H9 (cell line): Measurements from ENCODE around the gene BPIFB3. TPM values are rescaled to one million over a fixed set of nuclear protein-coding genes. Genes with fewer than 3 reads are reported as not detected.

Source experiments
- DNase-seq: peaks from one replicate; pipeline ENCODE4 v3.0.0-alpha.2; 2017
- H2AFZ ChIP-seq: one replicate; pipeline ENCODE4 v1.6.1; 2013; ENCODE audit warnings: mild to moderate bottlenecking, low read length, control low read depth, moderate library complexity
- H2AK5ac ChIP-seq: 2 replicates; pipeline ENCODE4 v1.6.1; 2013; ENCODE audit warnings: low read length, control low read depth, mixed read lengths; ENCODE audit not compliant: insufficient read length
- H2BK120ac ChIP-seq: one replicate; pipeline ENCODE4 v1.6.1; 2013; ENCODE audit warnings: low read depth, mild to moderate bottlenecking, low read length, control low read depth, inconsistent platforms; ENCODE audit not compliant: poor library complexity, severe bottlenecking
- H2BK12ac ChIP-seq: 2 replicates; pipeline ENCODE4 v1.6.1; 2013; ENCODE audit warnings: low read length, control low read depth, mixed read lengths, low read depth; ENCODE audit not compliant: insufficient read length
- H2BK15ac ChIP-seq: 2 replicates; pipeline ENCODE4 v1.6.1; 2013; ENCODE audit warnings: low read depth, low read length, control low read depth
- H2BK20ac ChIP-seq: one replicate; pipeline ENCODE4 v1.6.1; 2013; ENCODE audit warnings: low read depth, mild to moderate bottlenecking, low read length, control low read depth, inconsistent platforms; ENCODE audit not compliant: poor library complexity, severe bottlenecking
- H2BK5ac ChIP-seq: 2 replicates; pipeline ENCODE4 v1.6.1; 2013; ENCODE audit warnings: low read length, control low read depth, mixed read lengths; ENCODE audit not compliant: insufficient read length
- H3K14ac ChIP-seq: 2 replicates; pipeline ENCODE4 v1.6.1; 2013; ENCODE audit warnings: low read length, control low read depth; ENCODE audit not compliant: insufficient read depth
- H3K18ac ChIP-seq: 2 replicates; pipeline ENCODE4 v1.6.1; 2013; ENCODE audit warnings: low read depth, mild to moderate bottlenecking, mixed read lengths, low read length, control low read depth; ENCODE audit not compliant: insufficient read length
- H3K23ac ChIP-seq: 2 replicates; pipeline ENCODE4 v1.6.1; 2013; ENCODE audit warnings: low read length, control low read depth, mixed read lengths, low read depth; ENCODE audit not compliant: insufficient read length
- H3K23me2 ChIP-seq: 2 replicates; pipeline ENCODE4 v1.6.1; 2013; ENCODE audit warnings: low read depth, mild to moderate bottlenecking, mixed read lengths, low read length, control low read depth; ENCODE audit not compliant: insufficient read length, poor library complexity, severe bottlenecking
- H3K27ac ChIP-seq: 2 replicates; pipeline ENCODE4 v1.5.1; 2013; ENCODE audit warnings: low read length, control low read depth, mixed read lengths, low read depth; ENCODE audit not compliant: insufficient read length
- H3K27me3 ChIP-seq: 2 replicates; pipeline ENCODE4 v1.6.1; 2013; ENCODE audit warnings: low read length, control low read depth, inconsistent platforms; ENCODE audit not compliant: insufficient read depth
- H3K4ac ChIP-seq: 2 replicates; pipeline ENCODE4 v1.6.1; 2013; ENCODE audit warnings: low read depth, mild to moderate bottlenecking, control low read depth, inconsistent platforms, low read length, moderate library complexity
- H3K4me1 ChIP-seq: 2 replicates; pipeline ENCODE4 v1.6.1; 2013; ENCODE audit warnings: low read length, control low read depth, inconsistent platforms; ENCODE audit not compliant: insufficient read depth
- H3K4me2 ChIP-seq: 2 replicates; pipeline ENCODE4 v1.6.1; 2013; ENCODE audit warnings: low read length, control low read depth, mixed read lengths; ENCODE audit not compliant: insufficient read length, insufficient read depth
- H3K56ac ChIP-seq: 2 replicates; pipeline ENCODE4 v1.6.1; 2013; ENCODE audit warnings: low read depth, mild to moderate bottlenecking, mixed read lengths, low read length, control low read depth; ENCODE audit not compliant: insufficient read length
- H3K79me1 ChIP-seq: 2 replicates; pipeline ENCODE4 v1.6.1; 2013; ENCODE audit warnings: low read depth, mild to moderate bottlenecking, moderate library complexity, low read length, control low read depth, inconsistent platforms; ENCODE audit not compliant: insufficient read depth, poor library complexity, severe bottlenecking
- H3K79me2 ChIP-seq: 2 replicates; pipeline ENCODE4 v1.6.1; 2013; ENCODE audit warnings: low read length, control low read depth, inconsistent platforms; ENCODE audit not compliant: insufficient read depth
- H3K9ac ChIP-seq: 2 replicates; pipeline ENCODE4 v1.6.1; 2013; ENCODE audit warnings: low read length, control low read depth, mixed read lengths; ENCODE audit not compliant: insufficient read length; ENCODE audit errors: extremely low read depth
- H3K9me3 ChIP-seq: one replicate; pipeline ENCODE4 v1.6.1; 2013; ENCODE audit warnings: low read depth, low read length, inconsistent platforms; ENCODE audit not compliant: control insufficient read depth
- H3T11ph ChIP-seq: one replicate; pipeline ENCODE4 v1.6.1; 2013; ENCODE audit warnings: mild to moderate bottlenecking, low read length, control low read depth, inconsistent platforms
- H4K20me1 ChIP-seq: one replicate; pipeline ENCODE4 v1.6.1; 2013; ENCODE audit not compliant: control insufficient read depth, insufficient read length, insufficient read depth
- H4K5ac ChIP-seq: 2 replicates; pipeline ENCODE4 v1.6.1; 2013; ENCODE audit warnings: low read depth, mild to moderate bottlenecking, mixed read lengths, low read length, control low read depth; ENCODE audit not compliant: insufficient read length
- H4K8ac ChIP-seq: replicated peaks from 2 replicates; pipeline ENCODE4 v1.6.1; 2013; ENCODE audit warnings: low read length, control low read depth, mixed read lengths, low read depth; ENCODE audit not compliant: insufficient read length
- H4K91ac ChIP-seq: 2 replicates; pipeline ENCODE4 v1.6.1; 2013; ENCODE audit warnings: low read depth, mild to moderate bottlenecking, moderate library complexity, mixed read lengths, low read length, control low read depth; ENCODE audit not compliant: insufficient read length
- H3K27ac Mint-ChIP-seq, 3 experiments: 2 replicates in 2 of 3; 3 replicates in 1 of 3; pipeline ENCODE4 v1.8.0; 2020 to 2021; ENCODE audit warnings: mixed read lengths in 3 of 3, mild to moderate bottlenecking in 1 of 3, moderate library complexity in 1 of 3
- H3K27me3 Mint-ChIP-seq: 2 replicates; pipeline ENCODE4 v1.8.0; 2021; ENCODE audit warnings: low read depth, mild to moderate bottlenecking, moderate library complexity, mixed read lengths
- H3K36me3 Mint-ChIP-seq, 3 experiments: 2 replicates in 2 of 3; 3 replicates in 1 of 3; pipeline ENCODE4 v1.8.0; 2020 to 2021; ENCODE audit warnings: low read depth in 3 of 3, mixed read lengths in 3 of 3; ENCODE audit not compliant: insufficient read depth in 1 of 3
- H3K4me1 Mint-ChIP-seq, 2 experiments: 2 replicates each; pipeline ENCODE4 v1.8.0; 2020; ENCODE audit warnings: mixed read lengths in 2 of 2
- H3K4me3 Mint-ChIP-seq, 2 experiments: 2 replicates in 1 of 2; 3 replicates in 1 of 2; pipeline ENCODE4 v1.8.0; 2020 to 2021; ENCODE audit warnings: mild to moderate bottlenecking in 2 of 2, mixed read lengths in 2 of 2, moderate library complexity in 1 of 2
- H3K9me3 Mint-ChIP-seq, 2 experiments: 2 replicates in 1 of 2; 3 replicates in 1 of 2; pipeline ENCODE4 v1.8.0; 2020; ENCODE audit warnings: mild to moderate bottlenecking in 2 of 2, mixed read lengths in 2 of 2, moderate library complexity in 1 of 2
- WGBS: extraction: QIAGEN DNeasy Blood & Tissue Kit; methylation state at CpG from one replicate; pipeline ENCODE4 v1.1.7; 2013; ENCODE audit warnings: missing lambda C conversion rate, low lambda C conversion rate, mixed read lengths; ENCODE audit not compliant: insufficient read length; ENCODE audit errors: extremely low coverage; 5-methylcytosine and 5-hydroxymethylcytosine counted together
- total RNA-seq: library from RNA; stranded (reverse); gene quantifications from 2 replicates; pipeline ENCODE4 v1.2.1, GENCODE V29; 2021
- TF ChIP-seq, protein P1 (sequence below): fragments of 200-600 bp; sonication (generic); conservative IDR thresholded peaks from 3 replicates; pipeline ENCODE4 v1.8.0; 2021; ENCODE audit warnings: antibody characterized with exemption, mild to moderate bottlenecking

Gene BPIFB3
- total RNA-seq, 1 experiment from 2014 or later = not detected

DNA sequence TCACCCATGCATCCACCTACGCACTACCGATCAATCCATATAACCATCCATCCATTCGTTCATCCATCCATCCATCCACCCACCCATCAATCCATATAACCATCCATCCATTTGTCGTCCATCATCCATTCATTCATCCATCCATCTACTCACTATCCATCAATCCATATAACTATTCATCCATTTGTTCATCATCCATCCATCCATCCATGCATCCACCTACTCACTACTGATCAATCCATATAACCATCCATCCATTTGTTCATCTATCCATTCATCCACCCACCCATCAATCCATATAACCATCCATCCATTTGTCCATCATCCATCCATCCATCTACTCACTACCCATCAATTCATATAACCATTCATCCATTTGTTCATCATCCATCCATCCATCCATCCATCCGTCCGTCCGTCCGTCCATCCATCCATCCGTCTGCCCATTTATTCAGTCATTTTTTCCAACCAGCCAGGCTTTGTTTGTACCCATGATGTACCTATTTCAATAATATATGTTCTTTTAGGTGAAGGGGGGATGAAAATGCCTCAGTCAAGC lies 28.3 kb upstream of the BPIFB3 start:
- H3K4ac ChIP-seq = no peak overlapping the region
- H3K79me1 ChIP-seq = no peaks in the 10 kb centered on the region
- H3T11ph ChIP-seq = no peak overlapping the region
- no peaks in the 10 kb centered on the region for H3K36me3 Mint-ChIP-seq
- no peak overlapping the region for H3K4me3 Mint-ChIP-seq
- TF ChIP-seq, protein P1, sequence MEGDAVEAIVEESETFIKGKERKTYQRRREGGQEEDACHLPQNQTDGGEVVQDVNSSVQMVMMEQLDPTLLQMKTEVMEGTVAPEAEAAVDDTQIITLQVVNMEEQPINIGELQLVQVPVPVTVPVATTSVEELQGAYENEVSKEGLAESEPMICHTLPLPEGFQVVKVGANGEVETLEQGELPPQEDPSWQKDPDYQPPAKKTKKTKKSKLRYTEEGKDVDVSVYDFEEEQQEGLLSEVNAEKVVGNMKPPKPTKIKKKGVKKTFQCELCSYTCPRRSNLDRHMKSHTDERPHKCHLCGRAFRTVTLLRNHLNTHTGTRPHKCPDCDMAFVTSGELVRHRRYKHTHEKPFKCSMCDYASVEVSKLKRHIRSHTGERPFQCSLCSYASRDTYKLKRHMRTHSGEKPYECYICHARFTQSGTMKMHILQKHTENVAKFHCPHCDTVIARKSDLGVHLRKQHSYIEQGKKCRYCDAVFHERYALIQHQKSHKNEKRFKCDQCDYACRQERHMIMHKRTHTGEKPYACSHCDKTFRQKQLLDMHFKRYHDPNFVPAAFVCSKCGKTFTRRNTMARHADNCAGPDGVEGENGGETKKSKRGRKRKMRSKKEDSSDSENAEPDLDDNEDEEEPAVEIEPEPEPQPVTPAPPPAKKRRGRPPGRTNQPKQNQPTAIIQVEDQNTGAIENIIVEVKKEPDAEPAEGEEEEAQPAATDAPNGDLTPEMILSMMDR = no peak
- H4K5ac ChIP-seq = no peak overlapping the region
- H4K91ac ChIP-seq = no peak overlapping the region
- 100% methylated on average over 4 of the region's 9 CpGs for WGBS
- no peak overlapping the region for H4K8ac ChIP-seq
- H4K20me1 ChIP-seq = no peaks in the 10 kb centered on the region
- H3K4me2 ChIP-seq = no peak overlapping the region
- H3K9me3 ChIP-seq = no peaks in the 10 kb centered on the region
- no peak overlapping the region for H2BK20ac ChIP-seq
- H3K9ac ChIP-seq = no peak overlapping the region
- no peak overlapping the region for H3K23ac ChIP-seq
- H2BK15ac ChIP-seq = no peak overlapping the region
- H2AK5ac ChIP-seq = no peak overlapping the region
- no peak overlapping the region for H2AFZ ChIP-seq
- no peak overlapping the region for H2BK5ac ChIP-seq
- peaks cover 2 to 3% of the 10 kb centered on the region in 2 experiments; a peak in 3 of 4 replicates for H3K4me1 Mint-ChIP-seq
- H3K27ac ChIP-seq = no peak overlapping the region
- H3K27me3 ChIP-seq = no peaks in the 10 kb centered on the region
- H2BK120ac ChIP-seq = no peak overlapping the region
- H3K79me2 ChIP-seq = no peaks in the 10 kb centered on the region
- no peak overlapping the region for H3K27ac Mint-ChIP-seq
- H3K4me1 ChIP-seq = no peaks in the 10 kb centered on the region
- DNase-seq = no peak
- H3K56ac ChIP-seq = no peak overlapping the region
- no peaks in the 10 kb centered on the region for H3K9me3 Mint-ChIP-seq
- no peak overlapping the region for H3K14ac ChIP-seq
- H3K18ac ChIP-seq = no peak overlapping the region
- H2BK12ac ChIP-seq = no peak overlapping the region
- no peaks in the 10 kb centered on the region for H3K23me2 ChIP-seq
- H3K27me3 Mint-ChIP-seq = peaks cover 6% of the 10 kb centered on the region
